Measurements from ENCODE around the gene LMBR1L.
"Not testable (repeated sequence)": the region's sequence is repeated elsewhere in the genome, so short reads cannot be mapped to it uniquely, and the experiment has no call there.

Gene LMBR1L

GRCh38 chr12:49110464-49111155 lies at the start of gene LMBR1L:
Gene LMBR1L (minus strand): TSS chr12:49110847. CDS start chr12:49110555, 292 bp downstream.
- DNase-seq = peak; percentile 96

GRCh38 chr12:49160399-49160798 lies 49.8 kb upstream of the LMBR1L start:
- no peak for DNase-seq

GRCh38 chr12:49154221-49154620 lies 43.6 kb upstream of the LMBR1L start:
- no peak for DNase-seq

DNA sequence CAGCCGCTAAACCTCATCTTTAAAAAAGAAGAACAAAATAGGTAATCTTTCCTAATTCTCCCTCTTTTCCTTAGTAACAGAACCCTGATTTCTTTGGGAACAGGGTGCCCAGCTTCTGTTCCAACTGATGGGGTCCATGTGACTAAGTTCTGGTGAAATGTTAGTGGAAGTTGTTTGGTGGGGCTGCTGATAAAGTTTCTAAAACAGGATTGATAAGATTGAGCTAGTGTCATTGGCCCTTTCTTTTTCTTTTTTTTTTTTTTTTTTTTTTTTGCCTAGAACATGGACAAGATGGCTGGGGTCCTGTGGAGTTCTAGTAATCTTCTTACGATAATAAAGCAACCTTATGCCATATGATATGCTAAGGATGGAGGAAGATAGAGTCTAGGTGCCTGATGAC lies 36.7 kb upstream of the LMBR1L start:
- no peak for DNase-seq

- no peak for DNase-seq
Measured at GRCh38 chr12:49146406-49146805, 35.8 kb upstream of the LMBR1L start.

GRCh38 chr12:49144384-49144783 lies 33.7 kb upstream of the LMBR1L start:
- DNase-seq = no peak

DNA sequence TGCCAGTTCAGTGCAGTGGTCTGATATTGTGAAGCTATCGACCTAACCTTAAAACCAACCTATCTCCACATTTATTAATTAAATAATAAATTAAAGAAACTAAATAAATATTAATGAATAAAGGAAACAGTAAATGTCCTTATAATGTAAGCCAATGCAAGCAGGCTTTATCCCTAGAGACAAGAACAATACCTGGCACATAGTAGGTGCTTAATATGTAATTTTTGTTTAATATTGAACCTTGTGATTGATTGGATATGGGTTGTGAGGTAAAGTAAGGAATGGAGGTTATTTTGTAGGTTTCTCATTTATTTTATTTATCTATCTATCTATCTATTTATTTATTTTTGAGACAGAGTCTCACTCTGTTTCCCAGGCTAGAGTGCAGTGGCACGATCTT lies 28.4 kb upstream of the LMBR1L start:
- DNase-seq = no peak

DNA sequence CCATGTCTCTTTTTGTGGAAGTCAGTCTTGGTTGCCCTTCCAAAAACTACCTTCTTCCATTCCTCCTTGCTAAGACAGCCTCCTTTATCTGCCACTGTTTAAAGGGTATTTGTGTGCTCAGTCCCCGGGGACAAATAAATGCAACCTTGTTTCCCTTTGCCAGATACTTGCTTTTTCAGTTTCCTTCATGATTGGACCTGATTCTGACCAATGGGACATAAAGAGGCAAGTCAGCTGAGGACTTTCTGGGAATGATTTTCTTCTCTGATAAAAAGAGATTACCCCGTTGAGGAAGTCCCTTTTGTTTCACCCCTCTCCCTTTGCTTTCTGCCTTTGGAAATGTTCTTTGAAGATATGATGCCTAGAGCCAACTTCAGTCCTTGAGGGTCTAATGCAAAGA lies 27.9 kb upstream of the LMBR1L start:
- DNase-seq = no peak

- DNase-seq = no peak
Measured at GRCh38 chr12:49137476-49137875, 26.8 kb upstream of the LMBR1L start.

- not testable (repeated sequence) for DNase-seq
Measured at GRCh38 chr12:49136997-49137396, 26.4 kb upstream of the LMBR1L start.

- no peak for DNase-seq
Measured at GRCh38 chr12:49133590-49133989, 22.9 kb upstream of the LMBR1L start.

DNA sequence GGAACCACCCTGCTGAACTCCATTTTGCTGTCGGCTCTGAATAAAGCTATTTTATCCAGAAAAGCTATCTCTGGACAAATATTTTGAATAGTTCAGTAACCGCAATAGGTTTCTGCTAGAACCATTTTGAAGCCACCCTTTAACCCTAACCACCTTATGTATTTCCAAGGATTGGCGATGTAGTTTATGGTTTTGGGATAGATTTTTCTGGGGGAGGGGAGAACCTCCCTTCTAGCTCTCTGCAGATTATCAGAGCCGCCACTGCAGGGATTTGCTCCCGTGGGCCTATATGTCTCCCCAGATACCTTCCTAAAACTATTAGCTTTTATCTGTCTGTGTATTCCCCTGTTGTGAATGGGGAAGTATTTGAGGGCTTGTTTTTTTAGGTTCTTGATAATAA lies 22.4 kb upstream of the LMBR1L start:
- DNase-seq = no peak

DNA sequence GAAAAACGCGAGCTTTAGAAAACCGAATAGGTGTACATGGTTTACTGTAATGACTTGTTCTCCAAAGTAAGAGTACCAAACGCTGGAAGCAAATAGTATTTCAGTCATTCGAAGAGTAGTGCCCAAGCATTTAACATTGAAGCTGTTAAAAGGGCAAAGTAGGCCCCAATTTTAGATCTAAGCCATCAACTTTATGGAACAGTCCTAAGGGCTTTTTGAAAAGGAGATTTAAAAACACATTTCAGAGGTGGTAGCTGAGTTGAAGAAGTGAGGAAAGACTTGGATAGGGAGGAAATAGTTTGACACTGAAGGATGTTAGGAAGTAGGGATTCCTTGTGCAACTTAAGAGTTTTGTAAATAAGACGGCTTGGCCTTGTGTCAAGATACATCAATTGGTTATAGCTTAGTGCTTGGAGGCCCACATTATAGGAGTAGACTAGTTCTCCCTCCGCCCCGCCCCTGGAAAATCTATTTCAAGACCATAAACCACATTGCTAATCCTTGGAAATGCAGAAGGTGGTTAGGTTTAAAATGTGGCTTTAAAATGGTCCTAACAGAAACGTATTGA lies 21.3 kb upstream of the LMBR1L start:
- no peak for DNase-seq

DNA sequence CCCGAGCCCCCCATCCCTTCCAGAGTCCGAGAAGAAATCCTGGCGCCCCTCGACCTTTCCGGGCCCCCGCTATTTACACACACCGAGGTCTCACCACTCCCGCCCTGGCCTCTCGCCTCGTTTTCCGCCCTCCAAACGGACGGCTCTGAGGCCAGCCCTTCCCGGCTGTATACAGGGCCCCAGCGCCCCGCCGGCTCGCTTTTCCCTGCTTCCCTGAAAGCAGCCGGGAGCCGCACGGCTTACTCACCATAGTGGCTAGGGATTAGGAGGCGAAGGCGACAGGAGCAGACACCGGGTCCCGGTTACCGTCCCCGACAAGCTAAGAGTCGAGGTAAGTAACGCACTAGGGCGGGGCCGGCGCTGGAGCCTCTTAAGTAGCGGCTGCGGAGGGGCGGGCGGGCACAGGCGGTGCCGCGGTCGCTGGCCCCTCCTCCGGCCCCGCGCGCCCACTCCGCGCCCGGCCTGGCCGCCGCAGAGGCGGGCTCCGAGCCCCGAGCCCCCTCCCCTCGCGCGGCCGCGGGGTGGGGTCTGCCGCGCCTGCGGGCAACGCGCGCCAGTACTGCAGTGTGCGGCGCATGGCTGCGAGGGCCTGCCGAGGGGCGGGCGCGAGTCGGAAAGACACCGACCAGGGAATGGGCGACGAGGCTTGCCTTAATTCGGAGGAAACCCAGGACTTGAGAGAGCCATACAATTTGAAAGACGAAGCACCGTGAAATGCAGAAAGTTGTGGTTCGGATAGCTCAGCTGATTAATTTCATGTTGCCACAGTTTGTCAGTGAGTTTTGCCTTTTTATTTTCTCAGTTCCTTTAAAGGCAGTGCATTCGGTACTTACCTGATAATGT lies 20.6 kb upstream of the LMBR1L start, which contains the start of gene TUBA1B:
Gene TUBA1B, minus strand, starts transcription at position 345 of the 843 bp plus-strand sequence. Its CDS starts 95 bp downstream, at position 250.
- DNase-seq = peak; percentile 98

DNA sequence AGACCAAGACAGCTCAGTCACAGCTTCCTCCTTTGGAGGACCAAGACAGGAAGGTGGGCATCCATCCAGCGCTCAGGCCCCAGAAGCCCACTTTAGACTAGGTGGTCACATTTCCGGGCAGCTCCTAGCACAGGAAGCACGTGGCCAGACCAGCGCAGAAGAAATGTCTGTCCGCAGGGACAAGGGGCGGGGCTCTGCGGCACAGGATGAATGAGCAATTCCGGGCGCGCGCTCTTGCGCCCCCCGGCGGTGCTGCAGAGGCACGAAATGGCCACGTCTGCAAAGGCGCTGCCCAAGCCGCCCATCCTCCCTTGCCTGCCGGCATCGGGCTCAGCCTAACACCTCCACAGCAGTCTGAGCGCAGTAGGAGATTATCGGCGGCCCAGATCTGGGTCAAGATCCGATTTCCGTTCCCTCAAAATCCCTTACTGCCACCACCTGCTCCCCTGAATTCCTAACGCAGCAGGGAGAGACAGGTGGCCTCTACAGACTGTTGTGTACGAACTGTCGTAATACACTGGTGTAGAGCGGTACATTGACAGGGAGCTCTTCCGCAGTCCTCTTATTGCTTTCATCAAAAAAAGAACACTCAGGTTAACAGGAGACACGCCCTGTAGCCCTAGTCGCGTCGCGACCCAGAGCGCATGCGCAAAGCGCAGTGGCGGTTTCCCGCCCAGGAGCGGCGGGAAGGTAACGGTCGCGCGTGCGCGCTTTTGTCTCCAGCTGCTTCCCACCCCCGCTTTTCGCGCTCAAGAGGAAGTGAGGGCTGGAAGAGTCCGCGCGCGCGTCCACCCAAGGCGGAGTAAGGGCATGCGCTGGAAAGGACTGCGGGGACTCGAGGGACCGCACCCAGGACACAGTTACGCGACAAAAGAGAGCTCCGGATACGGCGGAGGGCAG lies 19.8 kb upstream of the LMBR1L start:
- DNase-seq = peak; percentile 96

DNA sequence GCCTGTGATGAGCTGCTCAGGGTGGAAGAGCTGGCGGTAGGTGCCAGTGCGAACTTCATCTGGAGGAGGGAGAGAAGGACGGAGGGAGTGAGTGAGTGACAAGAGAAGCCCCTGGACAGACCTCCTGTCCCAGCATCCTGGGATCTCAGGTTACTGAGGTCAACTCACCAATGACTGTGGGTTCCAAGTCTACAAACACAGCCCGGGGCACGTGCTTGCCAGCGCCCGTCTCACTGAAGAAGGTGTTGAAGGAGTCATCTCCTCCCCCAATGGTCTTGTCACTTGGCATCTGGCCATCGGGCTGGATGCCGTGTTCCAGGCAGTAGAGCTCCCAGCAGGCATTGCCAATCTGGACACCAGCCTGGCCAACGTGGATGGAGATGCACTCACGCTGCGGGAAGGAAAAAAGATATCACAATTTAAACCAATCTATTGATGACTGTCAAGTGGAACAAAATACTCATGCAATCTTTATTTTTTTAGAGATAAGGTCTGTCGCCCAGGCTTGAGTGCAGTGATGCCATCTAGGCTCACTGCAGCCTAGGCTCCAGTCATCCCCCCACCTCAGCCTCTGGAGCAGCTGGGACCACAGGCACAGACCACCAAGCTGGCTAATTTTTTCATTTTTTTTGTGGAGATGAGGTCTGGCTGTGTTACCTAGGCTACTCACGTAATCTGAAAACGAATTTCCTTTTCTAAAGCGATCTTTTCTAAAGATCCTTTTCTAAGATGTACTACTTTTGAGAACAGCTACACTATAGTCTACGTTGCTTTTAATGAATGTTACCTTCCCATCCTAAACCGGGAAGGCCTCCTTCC lies 18.9 kb upstream of the LMBR1L start:
- DNase-seq = peak; percentile 64

GRCh38 chr12:49127971-49128370 lies 17.3 kb upstream of the LMBR1L start:
- DNase-seq = not testable (repeated sequence)

DNA sequence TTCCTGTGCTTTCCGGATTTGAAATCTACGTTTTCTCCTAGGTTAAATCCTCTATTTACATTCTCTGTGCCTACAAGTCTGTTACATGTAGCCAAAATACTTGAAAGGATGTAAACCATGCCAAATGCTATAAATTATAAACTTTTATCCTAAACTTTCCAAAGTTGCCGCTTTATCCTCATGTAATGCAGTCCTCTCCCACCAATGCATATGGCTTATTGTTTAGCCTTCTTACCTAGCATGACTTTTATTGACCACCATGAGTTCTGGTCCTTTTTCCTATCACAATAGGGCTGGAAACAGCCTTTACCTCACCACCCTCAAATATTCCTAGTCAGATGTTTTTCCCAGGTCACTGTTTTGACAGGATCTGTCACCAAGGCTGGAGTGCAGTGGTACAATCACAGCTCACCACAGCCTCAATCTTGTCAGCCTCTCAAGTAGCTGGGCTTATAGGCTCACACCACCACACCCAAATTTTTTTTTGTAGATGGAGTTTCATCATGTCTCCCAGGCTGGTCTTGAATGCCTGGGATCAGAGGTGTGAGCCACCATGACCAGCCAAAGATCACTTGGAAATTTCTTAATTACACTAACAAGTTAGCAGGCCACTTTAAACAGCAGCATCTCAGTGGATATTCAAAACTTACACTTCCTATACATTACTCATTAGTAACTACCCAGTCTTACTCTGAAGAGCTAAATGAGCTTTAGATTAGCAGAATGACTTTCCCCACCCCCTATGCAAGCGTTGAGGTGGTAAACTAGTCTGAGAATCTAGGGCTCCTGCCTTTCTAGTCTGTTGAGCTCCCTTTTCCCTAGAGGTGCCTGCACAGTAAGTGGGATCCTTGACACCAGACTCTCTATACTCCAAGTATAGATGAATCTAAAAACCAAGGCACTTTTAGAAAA lies 16.5 kb upstream of the LMBR1L start:
- peak; percentile 60 for DNase-seq

DNA sequence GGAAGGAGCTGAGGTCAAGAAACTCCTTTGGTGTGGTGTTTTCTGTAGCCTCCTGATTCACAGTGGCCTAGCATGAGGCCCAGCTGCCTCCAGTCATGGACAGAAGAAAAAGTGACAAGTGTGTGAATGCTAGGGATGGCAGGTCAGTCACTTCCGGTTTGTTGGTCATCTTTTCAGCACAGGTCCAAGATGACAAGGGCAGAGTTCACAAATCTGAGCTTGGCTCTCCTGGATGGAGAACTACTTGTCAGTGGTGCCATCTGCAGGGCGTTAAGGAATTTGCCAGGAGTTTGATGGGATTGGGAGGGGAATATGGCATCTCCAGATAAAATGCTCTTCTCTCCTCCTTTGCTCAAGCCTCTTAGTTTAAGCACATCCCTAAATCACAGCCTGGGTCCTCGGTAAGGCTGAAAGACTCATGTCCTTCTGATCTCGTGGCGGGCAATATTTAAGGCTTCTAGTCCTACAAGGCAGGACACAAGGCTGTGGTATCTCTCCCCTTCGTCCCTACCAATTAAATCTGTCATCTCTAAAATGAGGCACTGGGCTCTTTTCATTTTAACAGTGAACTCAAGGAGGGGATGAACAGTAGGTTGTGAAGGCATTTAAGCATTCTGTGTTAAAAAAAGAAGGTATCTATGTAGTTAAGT lies 10.5 kb upstream of the LMBR1L start:
- DNase-seq = no peak

DNA sequence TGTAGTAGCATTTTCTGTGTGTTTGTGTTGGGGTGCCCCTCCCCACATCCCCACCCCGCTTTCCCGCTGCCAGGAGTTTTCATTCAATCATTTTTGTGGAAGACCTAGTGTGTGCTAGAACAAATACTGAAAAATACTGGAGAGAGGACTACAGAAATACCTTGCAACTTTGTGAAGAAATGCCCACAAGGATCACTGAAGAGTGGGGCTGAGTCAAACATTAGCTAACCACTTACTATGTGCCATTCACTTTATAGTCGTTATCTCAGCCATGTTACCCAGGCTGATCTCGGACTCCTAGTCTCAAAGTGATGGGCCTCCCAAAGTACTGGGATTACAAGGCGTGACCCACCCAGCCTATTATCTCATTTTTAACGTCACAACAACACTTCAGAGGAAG lies 559 bp upstream of the LMBR1L start:
- no peak for DNase-seq
